IPS-20b (cell line): Measurements from ENCODE around the gene MIOX.
A peak's percentile ranks its signal among the peaks of the same experiment; 100 is the strongest.

Source experiments
- H3K27ac ChIP-seq: one replicate; pipeline ENCODE4 v1.5.1; 2013; ENCODE audit warnings: low read length
- H3K27me3 ChIP-seq: 2 replicates; pipeline ENCODE4 v1.6.1; 2013; ENCODE audit warnings: mild to moderate bottlenecking, low read length, inconsistent platforms; ENCODE audit not compliant: insufficient read depth
- H3K36me3 ChIP-seq: 2 replicates; pipeline ENCODE4 v1.6.1; 2013; ENCODE audit warnings: low read depth, mild to moderate bottlenecking, inconsistent platforms, low read length, moderate library complexity; ENCODE audit not compliant: insufficient read depth
- H3K4me1 ChIP-seq: 2 replicates; pipeline ENCODE4 v1.6.1; 2013; ENCODE audit warnings: mild to moderate bottlenecking, control low read depth, inconsistent platforms, low read length, moderate library complexity; ENCODE audit not compliant: insufficient read depth
- H3K4me3 ChIP-seq: 2 replicates; pipeline ENCODE4 v1.5.1; 2013; ENCODE audit warnings: mild to moderate bottlenecking, low read length, inconsistent platforms
- H3K9ac ChIP-seq: 2 replicates; pipeline ENCODE4 v1.6.1; 2013; ENCODE audit warnings: low read depth, mild to moderate bottlenecking, inconsistent platforms, low read length, moderate library complexity
- H3K9me3 ChIP-seq: 2 replicates; pipeline ENCODE4 v1.6.1; 2013; ENCODE audit warnings: mild to moderate bottlenecking, low read depth, low read length, inconsistent platforms; ENCODE audit not compliant: insufficient read depth

The MIOX gene

GRCh38 chr22:50479721-50480120, 6.9 kb upstream of the MIOX start:
- no peaks in the 10 kb centered on the region for H3K9me3 ChIP-seq
- no peak overlapping the region for H3K4me3 ChIP-seq
- H3K27ac ChIP-seq: no peak overlapping the region
- H3K9ac ChIP-seq: no peak overlapping the region
- H3K36me3 ChIP-seq: no peaks in the 10 kb centered on the region
- peaks cover 34% of the 10 kb centered on the region for H3K27me3 ChIP-seq
- peaks cover 5% of the 10 kb centered on the region; the same call in 1 of the 2 replicates for H3K4me1 ChIP-seq

GRCh38 chr22:50481045-50481439, 5.6 kb upstream of the MIOX start:
- H3K4me3 ChIP-seq: peak overlapping the region; percentile 68; the same call in 1 of the 2 replicates
- H3K27me3 ChIP-seq: peaks cover 34% of the 10 kb centered on the region
- H3K4me1 ChIP-seq: no peaks in the 10 kb centered on the region
- no peak overlapping the region for H3K27ac ChIP-seq
- H3K9ac ChIP-seq: peak overlapping the region; percentile 45; the same call in 1 of the 2 replicates
- no peaks in the 10 kb centered on the region for H3K36me3 ChIP-seq
- H3K9me3 ChIP-seq: no peaks in the 10 kb centered on the region

- H3K27ac ChIP-seq: no peak within 1 kb of the TSS
- no peaks in the 10 kb centered on the region for H3K4me1 ChIP-seq
- H3K9me3 ChIP-seq: no peaks in the 10 kb centered on the region
- H3K9ac ChIP-seq: peak within 1 kb of the TSS; percentile 70; the same call in 1 of the 2 replicates
- H3K36me3 ChIP-seq: no peaks in the 10 kb centered on the region
- peaks cover 34% of the 10 kb centered on the region for H3K27me3 ChIP-seq
- H3K4me3 ChIP-seq: peak within 1 kb of the TSS; percentile 68
Observed at GRCh38 chr22:50481440-50482106, 5.1 kb upstream of the MIOX start, which contains the start of gene ADM2. TSS of gene ADM2 (plus strand) at chr22:50481543. CDS start at chr22:50481848, 305 bp downstream.

GRCh38 chr22:50482107-50483074, 4.3 kb upstream of the MIOX start:
- H3K27ac ChIP-seq: no peak overlapping the region
- H3K4me1 ChIP-seq: no peaks in the 10 kb centered on the region
- H3K9ac ChIP-seq: peak overlapping the region; percentile 70; the same call in 1 of the 2 replicates

GRCh38 chr22:50483106-50483505, 3.6 kb upstream of the MIOX start:
- no peaks in the 10 kb centered on the region for H3K36me3 ChIP-seq
- H3K9me3 ChIP-seq: no peaks in the 10 kb centered on the region
- no peaks in the 10 kb centered on the region for H3K4me1 ChIP-seq
- no peak overlapping the region for H3K9ac ChIP-seq
- no peak overlapping the region for H3K4me3 ChIP-seq
- peaks cover 34% of the 10 kb centered on the region for H3K27me3 ChIP-seq
- no peak overlapping the region for H3K27ac ChIP-seq

More at GRCh38 chr22:50482107-50483074, 4.3 kb upstream of the MIOX start:
- H3K27me3 ChIP-seq: peaks cover 34% of the 10 kb centered on the region
- no peaks in the 10 kb centered on the region for H3K9me3 ChIP-seq
- H3K4me3 ChIP-seq: peak overlapping the region; percentile 68
- H3K36me3 ChIP-seq: no peaks in the 10 kb centered on the region

- no peaks in the 10 kb centered on the region for H3K36me3 ChIP-seq
- no peak overlapping the region for H3K9ac ChIP-seq
- H3K4me3 ChIP-seq: no peak overlapping the region
- no peaks in the 10 kb centered on the region for H3K4me1 ChIP-seq
- peaks cover 33% of the 10 kb centered on the region for H3K27me3 ChIP-seq
- H3K27ac ChIP-seq: no peak overlapping the region
- H3K9me3 ChIP-seq: no peaks in the 10 kb centered on the region
Observed at GRCh38 chr22:50483556-50483955, 3.1 kb upstream of the MIOX start.

- Histone ChIP-seq H3K36me3 (no peaks in the 10 kb centered on the region), H3K4me3 (no peak overlapping the region), H3K9ac (no peak overlapping the region), H3K27ac (no peak overlapping the region), H3K4me1 (no peaks in the 10 kb centered on the region), H3K9me3 (no peaks in the 10 kb centered on the region), H3K27me3 (peaks cover 26% of the 10 kb centered on the region)
Observed at GRCh38 chr22:50483977-50484853, 2.4 kb upstream of the MIOX start.

- no peaks in the 10 kb centered on the region for H3K36me3 ChIP-seq
- peaks cover 13% of the 10 kb centered on the region for H3K27me3 ChIP-seq
- no peak overlapping the region for H3K27ac ChIP-seq
- no peaks in the 10 kb centered on the region for H3K9me3 ChIP-seq
- H3K4me3 ChIP-seq: no peak overlapping the region
- no peak overlapping the region for H3K9ac ChIP-seq
- H3K4me1 ChIP-seq: no peaks in the 10 kb centered on the region
Observed at GRCh38 chr22:50485221-50486131, 1.2 kb upstream of the MIOX start.

GRCh38 chr22:50487290-50488005, 789 bp downstream of the MIOX start:
- H3K27ac ChIP-seq: no peak overlapping the region
- no peaks in the 10 kb centered on the region for H3K4me1 ChIP-seq
- no peaks in the 10 kb centered on the region for H3K36me3 ChIP-seq
- H3K4me3 ChIP-seq: no peak overlapping the region
- H3K27me3 ChIP-seq: no peaks in the 10 kb centered on the region
- no peak overlapping the region for H3K9ac ChIP-seq
- no peaks in the 10 kb centered on the region for H3K9me3 ChIP-seq

GRCh38 chr22:50488006-50488677, 1.5 kb downstream of the MIOX start:
- no peak overlapping the region for H3K27ac ChIP-seq
- no peak overlapping the region for H3K9ac ChIP-seq
- no peaks in the 10 kb centered on the region for H3K36me3 ChIP-seq
- H3K4me1 ChIP-seq: no peaks in the 10 kb centered on the region
- no peaks in the 10 kb centered on the region for H3K27me3 ChIP-seq
- no peaks in the 10 kb centered on the region for H3K9me3 ChIP-seq
- no peak overlapping the region for H3K4me3 ChIP-seq
